H1 (cell line): ENCODE measurements around the gene FAM241A. TPM values are rescaled to one million over a fixed set of nuclear protein-coding genes. Genes with fewer than 3 reads are reported as not detected.

ENCODE experiments used
- CTCF ChIA-PET: fragments of 300-600 bp; sonication (Branson Sonifier 250); formaldehyde crosslinking; loops from one replicate; lab custom pipeline; 2021; ENCODE audit not compliant: partially characterized antibody; lab: Charles Lee
- POLR2A ChIA-PET: fragments of 300-600 bp; sonication (Branson Sonifier 250); formaldehyde crosslinking; loops from one replicate; lab custom pipeline; 2021; ENCODE audit warnings: inconsistent platforms; ENCODE audit not compliant: partially characterized antibody; lab: Charles Lee
- DNase-seq, 2 experiments: peaks; one replicate each; pipeline versions ENCODE4 v3.0.0 to v3.0.0-alpha.2; 2010 to 2022; ENCODE audit warnings: low spot score in 2 of 2, low read depth in 1 of 2, mixed read lengths in 1 of 2
- FAIRE-seq: peaks from 2 replicates; lab custom pipeline; 2011; peaks lifted over from hg19 to GRCh38; lab: Jason Lieb, UNC
- H2AFZ ChIP-seq: 2 replicates; pipeline ENCODE4 v1.8.1; 2012; ENCODE audit warnings: low read length, inconsistent platforms
- H2AK5ac ChIP-seq: 2 replicates; pipeline ENCODE4 v1.6.1; 2013; ENCODE audit warnings: low read depth, low read length
- H2BK120ac ChIP-seq: replicated peaks from 2 replicates; pipeline ENCODE3; 2013; ENCODE audit warnings: low read depth, low read length, inconsistent platforms
- H2BK12ac ChIP-seq: 2 replicates; pipeline ENCODE4 v1.6.1; 2013; ENCODE audit warnings: low read depth, low read length
- H2BK15ac ChIP-seq: 2 replicates; pipeline ENCODE4 v1.6.1; 2013; ENCODE audit warnings: low read length
- H2BK20ac ChIP-seq: 2 replicates; pipeline ENCODE4 v1.6.1; 2013; ENCODE audit warnings: low read length
- H2BK5ac ChIP-seq: 2 replicates; pipeline ENCODE4 v1.6.1; 2013; ENCODE audit warnings: low read depth, low read length
- H3K14ac ChIP-seq: 2 replicates; pipeline ENCODE4 v1.6.1; 2013; ENCODE audit warnings: inconsistent platforms; ENCODE audit not compliant: insufficient read length
- H3K18ac ChIP-seq: 2 replicates; pipeline ENCODE4 v1.6.1; 2013; ENCODE audit warnings: low read length; ENCODE audit errors: extremely low read depth
- H3K23ac ChIP-seq: 2 replicates; pipeline ENCODE4 v1.6.1; 2013; ENCODE audit warnings: inconsistent platforms; ENCODE audit not compliant: insufficient read length
- H3K23me2 ChIP-seq: 2 replicates; pipeline ENCODE4 v1.6.1; 2013; ENCODE audit warnings: low read depth, low read length
- H3K27ac ChIP-seq: 2 replicates; pipeline ENCODE4 v1.6.1; 2011; ENCODE audit warnings: low read depth, low read length, inconsistent platforms
- H3K27me3 ChIP-seq, 4 experiments: replicated peaks in 1 of 4; 1 replicate in 1 of 4; 2 replicates in 3 of 4; pipeline versions ENCODE4 v1.6.1 to v1.8.1; 2011 to 2013; ENCODE audit warnings: low read length in 3 of 4, mild to moderate bottlenecking in 3 of 4, inconsistent platforms in 2 of 4, mixed read lengths in 2 of 4, moderate library complexity in 1 of 4; ENCODE audit not compliant: control insufficient read depth in 3 of 4, insufficient read depth in 3 of 4; ENCODE audit errors: extremely low read depth in 1 of 4
- H3K36me3 ChIP-seq, 4 experiments: 2 replicates each; pipeline versions ENCODE4 v1.6.1 to v1.8.1; 2011 to 2013; ENCODE audit warnings: mild to moderate bottlenecking in 4 of 4, low read length in 3 of 4, moderate library complexity in 2 of 4, control low read depth in 1 of 4, inconsistent platforms in 1 of 4; ENCODE audit not compliant: insufficient read depth in 4 of 4, control insufficient read depth in 2 of 4
- H3K4ac ChIP-seq: replicated peaks from 2 replicates; pipeline ENCODE3; 2013; ENCODE audit warnings: low read length, low read depth, mixed read lengths, inconsistent platforms; ENCODE audit not compliant: insufficient read length
- H3K4me1 ChIP-seq, 4 experiments: replicated peaks in 1 of 4; 1 replicate in 1 of 4; 2 replicates in 3 of 4; pipeline versions ENCODE4 v1.6.1 to v1.8.1; 2011 to 2013; ENCODE audit warnings: low read length in 3 of 4, inconsistent platforms in 2 of 4, mixed read lengths in 1 of 4; ENCODE audit not compliant: insufficient read depth in 4 of 4, control insufficient read depth in 3 of 4
- H3K4me2 ChIP-seq, 2 experiments: 2 replicates each; pipeline versions ENCODE4 v1.6.1 to v1.8.1; 2011 to 2013; ENCODE audit warnings: low read depth in 2 of 2, low read length in 2 of 2, control low read depth in 1 of 2, inconsistent platforms in 1 of 2, mild to moderate bottlenecking in 1 of 2; ENCODE audit not compliant: insufficient read depth in 1 of 2
- H3K4me3 ChIP-seq, 4 experiments: fragments of 200-600, 300-600 bp in 1 of 4; sonication (generic), shearing (Covaris generic), sonication (Bioruptor Twin) in 1 of 4; 2 replicates each; pipeline versions ENCODE4 v1.5.1 to v1.8.1; 2011 to 2016; ENCODE audit warnings: low read length in 4 of 4, low read depth in 3 of 4, control low read depth in 2 of 4, inconsistent platforms in 2 of 4, mild to moderate bottlenecking in 2 of 4, mixed read lengths in 1 of 4, moderate library complexity in 1 of 4; ENCODE audit not compliant: insufficient read depth in 2 of 4; ENCODE audit errors: extremely low read depth in 1 of 4
- H3K56ac ChIP-seq: replicated peaks from 2 replicates; pipeline ENCODE3; 2013; ENCODE audit warnings: low read depth, mild to moderate bottlenecking, mixed read lengths, low read length, inconsistent platforms; ENCODE audit not compliant: insufficient read length
- H3K79me1 ChIP-seq: 2 replicates; pipeline ENCODE4 v1.6.1; 2013; ENCODE audit warnings: low read depth, low read length, control low read depth
- H3K79me2 ChIP-seq, 2 experiments: 2 replicates each; pipeline versions ENCODE4 v1.6.1 to v1.8.1; 2012 to 2013; ENCODE audit warnings: low read length in 2 of 2, mild to moderate bottlenecking in 2 of 2, inconsistent platforms in 1 of 2; ENCODE audit not compliant: insufficient read depth in 2 of 2, control insufficient read depth in 1 of 2
- H3K9ac ChIP-seq, 4 experiments: replicated peaks in 1 of 4; 1 replicate in 1 of 4; 2 replicates in 3 of 4; pipeline versions ENCODE4 v1.6.1 to v1.8.1; 2011 to 2013; ENCODE audit warnings: low read depth in 3 of 4, low read length in 3 of 4, control low read depth in 2 of 4, mild to moderate bottlenecking in 2 of 4, moderate library complexity in 2 of 4, inconsistent platforms in 1 of 4; ENCODE audit errors: extremely low read depth in 1 of 4
- H3K9me3 ChIP-seq, 2 experiments: 2 replicates each; pipeline versions ENCODE4 v1.6.1 to v1.8.1; 2012 to 2013; ENCODE audit warnings: mild to moderate bottlenecking in 2 of 2, moderate library complexity in 2 of 2, control low read depth in 1 of 2, inconsistent platforms in 1 of 2, low read depth in 1 of 2, low read length in 1 of 2, mixed read lengths in 1 of 2; ENCODE audit not compliant: insufficient read depth in 2 of 2
- H4K20me1 ChIP-seq, 2 experiments: replicated peaks in 1 of 2; 2 replicates each; pipeline versions ENCODE3 to v1.8.1; 2011 to 2013; ENCODE audit warnings: inconsistent platforms in 2 of 2, low read length in 2 of 2, mild to moderate bottlenecking in 1 of 2; ENCODE audit not compliant: insufficient read depth in 2 of 2, control insufficient read depth in 1 of 2
- H4K5ac ChIP-seq: 2 replicates; pipeline ENCODE4 v1.6.1; 2013; ENCODE audit warnings: low read length, low read depth, mixed read lengths, inconsistent platforms; ENCODE audit not compliant: insufficient read length
- H4K8ac ChIP-seq: 2 replicates; pipeline ENCODE4 v1.8.0; 2013; ENCODE audit warnings: mild to moderate bottlenecking, moderate library complexity, low read length, inconsistent platforms; ENCODE audit not compliant: insufficient read depth; ENCODE audit errors: extremely low read depth
- H4K91ac ChIP-seq: replicated peaks from 2 replicates; pipeline ENCODE3; 2013; ENCODE audit warnings: low read length, mixed read lengths, inconsistent platforms; ENCODE audit not compliant: insufficient read length
- ATF3 ChIP-seq: IDR thresholded peaks from 2 replicates; pipeline ENCODE4 v1.6.1; 2011; ENCODE audit warnings: low read depth, mild to moderate bottlenecking, low read length; ENCODE audit not compliant: insufficient read depth
- CEBPB ChIP-seq: IDR thresholded peaks from 2 replicates; pipeline ENCODE4 v1.6.1; 2012; ENCODE audit warnings: low read depth, low read length
- E2F6 ChIP-seq: IDR thresholded peaks from 2 replicates; pipeline ENCODE4 v1.6.1; 2012; ENCODE audit warnings: inconsistent platforms
- FOSL1 ChIP-seq: IDR thresholded peaks from 2 replicates; pipeline ENCODE4 v1.6.1; 2011; ENCODE audit warnings: mild to moderate bottlenecking, low read depth, low read length, moderate library complexity; ENCODE audit not compliant: insufficient read depth
- MAFK ChIP-seq: IDR thresholded peaks from 2 replicates; pipeline ENCODE4 v1.6.1; 2012; ENCODE audit warnings: low read depth, mild to moderate bottlenecking, improper control_type of control experiment, low read length
- POLR2AphosphoS5 ChIP-seq: IDR thresholded peaks from 2 replicates; pipeline ENCODE4 v1.6.1; 2011; ENCODE audit warnings: low read depth, low read length
- POU5F1 ChIP-seq: IDR thresholded peaks from 2 replicates; pipeline ENCODE4 v1.6.1; 2011; ENCODE audit warnings: low read depth, mild to moderate bottlenecking, low read length, moderate library complexity
- SAP30 ChIP-seq: fragments of 300-600 bp; sonication (generic); IDR thresholded peaks from 2 replicates; pipeline ENCODE4 v1.7.1; 2012; ENCODE audit warnings: low read length, moderate library complexity, mild to moderate bottlenecking, inconsistent platforms; ENCODE audit not compliant: insufficient read depth, insufficient replicate concordance
- SUZ12 ChIP-seq: fragments of 200-600 bp; sonication (generic); IDR thresholded peaks from 2 replicates; pipeline ENCODE4 v1.6.1; 2012; ENCODE audit warnings: mild to moderate bottlenecking, inconsistent platforms, low read length, moderate library complexity, mixed read lengths
- WGBS, 2 experiments: shearing (Covaris generic) in 1 of 2; methylation state at CpG; one replicate each; pipeline versions ENCODE4 v1.1.6 to v1.1.7; 2013 to 2015; ENCODE audit warnings: low lambda C conversion rate in 2 of 2, mixed read lengths in 2 of 2, inconsistent platforms in 1 of 2, low coverage in 1 of 2, missing lambda C conversion rate in 1 of 2; ENCODE audit not compliant: insufficient replicate concordance in 2 of 2, insufficient coverage in 1 of 2, insufficient read length in 1 of 2; ENCODE audit errors: extremely low coverage in 1 of 2, missing lambda C conversion rate in 1 of 2; 5-methylcytosine and 5-hydroxymethylcytosine counted together
- polyA plus RNA-seq, 7 experiments: library from polyadenylated mRNA; depleted of rRNA in 3 of 7; stranded (reverse) in 5 of 7; unstranded in 2 of 7; fragments of >200 nt in 5 of 7; fragments of 200-250 nt in 2 of 7; gene quantifications; 1 replicate in 5 of 7; 2 replicates in 1 of 7; 4 replicates in 1 of 7; pipeline versions ENCODE4 v1.2.1 to v1.2.3, GENCODE V29; 2011 to 2013; ENCODE audit warnings: missing spikeins in 2 of 7, mixed read lengths in 2 of 7
- total RNA-seq: library from RNA; stranded (reverse); fragmentation: NEBNext Ultra II Directional; extraction: Animal tissue kit (Norgen Biotek cat#: 25700); gene quantifications from 2 replicates; pipeline ENCODE4 v1.2.1, GENCODE V29; 2021
- TF ChIP-seq, protein P1 (sequence below), 3 experiments: IDR thresholded peaks; 1 replicate in 2 of 3; 2 replicates in 1 of 3; pipeline versions ENCODE4 v1.5.1 to v1.6.1; 2011; ENCODE audit warnings: low read length in 3 of 3, mild to moderate bottlenecking in 3 of 3, inconsistent platforms in 2 of 3, low read depth in 1 of 3, moderate library complexity in 1 of 3; ENCODE audit not compliant: insufficient read depth in 1 of 3; ENCODE audit errors: control extremely low read depth in 1 of 3

The FAM241A gene
- total and polyA plus RNA-seq, 2 of the 8 experiments (the other 6 are each of a cell fraction or from before 2014, with no cell fraction given), result 0.20 to 0.73 TPM

DNA sequence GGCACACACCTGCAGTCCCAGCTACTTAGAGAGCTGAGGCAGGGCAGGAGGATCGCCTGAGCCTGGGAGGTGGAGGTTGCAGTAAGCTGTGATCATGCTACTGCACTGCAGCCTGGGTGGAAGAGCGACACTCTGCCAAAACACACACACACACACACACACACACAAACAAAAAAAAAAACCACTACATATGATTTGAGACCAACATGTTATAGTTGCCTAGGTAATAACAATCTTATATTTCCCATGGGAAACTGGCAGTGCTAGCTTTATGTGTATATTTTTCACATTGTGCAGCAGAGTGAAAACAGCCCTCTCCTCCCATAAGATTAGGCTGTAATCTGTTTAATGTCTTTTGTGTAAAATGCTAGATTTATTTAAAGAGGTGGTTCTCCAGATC, 3.1 kb upstream of the FAM241A start:
- no peak overlapping the region for H2AFZ ChIP-seq
- H2BK20ac ChIP-seq, result no peak overlapping the region
- H3K4ac ChIP-seq, result no peak overlapping the region
- H2BK120ac ChIP-seq, result no peak overlapping the region
- H2BK12ac ChIP-seq, result no peak overlapping the region
- H3K36me3 ChIP-seq, result no peaks in the 10 kb centered on the region
- H2BK5ac ChIP-seq, result no peak overlapping the region
- peaks cover 0 to 3% (median 0%) of the 10 kb centered on the region in 4 experiments; a peak in 1 of 7 replicates for H3K4me1 ChIP-seq
- H3K4me2 ChIP-seq, result no peak overlapping the region
- no peak overlapping the region for H4K5ac ChIP-seq
- no peak overlapping the region for H3K27ac ChIP-seq
- H3K18ac ChIP-seq, result no peak overlapping the region
- 85% methylated on average over 2 of the region's 2 CpGs; no CpG with 5 or more reads in 1 of the 2 experiments for WGBS, 2 experiments
- no peak for FAIRE-seq
- no peak overlapping the region for H3K14ac ChIP-seq
- ChIA-PET CTCF (interaction anchor here (1.4 kb wide), 1 partner anchor 42 kb away, joined by 5 read pairs; no protein-coding TSS in a partner anchor), POLR2A (interaction anchor here (0.7 kb wide), 2 partner anchors 44 to 379 kb away, joined by 3 to 4 read pairs; no protein-coding TSS in a partner anchor)
- H2AK5ac ChIP-seq, result no peak overlapping the region
- H4K20me1 ChIP-seq, result peaks cover 0 to 1% of the 10 kb centered on the region in 2 experiments
- H3K9ac ChIP-seq, result no peak overlapping the region
- no peak overlapping the region for H3K56ac ChIP-seq
- H3K27me3 ChIP-seq, result peaks cover 0 to 8% (median under 1%) of the 10 kb centered on the region in 4 experiments; a peak in 4 of 7 replicates
- peaks cover 7% of the 10 kb centered on the region for H3K23me2 ChIP-seq
- DNase-seq, result no peak
- H3K23ac ChIP-seq, result no peak overlapping the region
- no peak overlapping the region for H4K8ac ChIP-seq
- no peaks in the 10 kb centered on the region for H3K79me2 ChIP-seq
- no peak overlapping the region for H3K4me3 ChIP-seq
- H3K9me3 ChIP-seq, result no peaks in the 10 kb centered on the region
- H2BK15ac ChIP-seq, result no peak overlapping the region
- no peaks in the 10 kb centered on the region for H3K79me1 ChIP-seq
- no peak overlapping the region for H4K91ac ChIP-seq
- TF ChIP-seq MAFK (no peak), POU5F1 (no peak), POLR2AphosphoS5 (no peak), ATF3 (no peak), SAP30 (no peak), CEBPB (no peak), E2F6 (no peak), SUZ12 (no peak), FOSL1 (no peak)
- TF ChIP-seq, protein P1, sequence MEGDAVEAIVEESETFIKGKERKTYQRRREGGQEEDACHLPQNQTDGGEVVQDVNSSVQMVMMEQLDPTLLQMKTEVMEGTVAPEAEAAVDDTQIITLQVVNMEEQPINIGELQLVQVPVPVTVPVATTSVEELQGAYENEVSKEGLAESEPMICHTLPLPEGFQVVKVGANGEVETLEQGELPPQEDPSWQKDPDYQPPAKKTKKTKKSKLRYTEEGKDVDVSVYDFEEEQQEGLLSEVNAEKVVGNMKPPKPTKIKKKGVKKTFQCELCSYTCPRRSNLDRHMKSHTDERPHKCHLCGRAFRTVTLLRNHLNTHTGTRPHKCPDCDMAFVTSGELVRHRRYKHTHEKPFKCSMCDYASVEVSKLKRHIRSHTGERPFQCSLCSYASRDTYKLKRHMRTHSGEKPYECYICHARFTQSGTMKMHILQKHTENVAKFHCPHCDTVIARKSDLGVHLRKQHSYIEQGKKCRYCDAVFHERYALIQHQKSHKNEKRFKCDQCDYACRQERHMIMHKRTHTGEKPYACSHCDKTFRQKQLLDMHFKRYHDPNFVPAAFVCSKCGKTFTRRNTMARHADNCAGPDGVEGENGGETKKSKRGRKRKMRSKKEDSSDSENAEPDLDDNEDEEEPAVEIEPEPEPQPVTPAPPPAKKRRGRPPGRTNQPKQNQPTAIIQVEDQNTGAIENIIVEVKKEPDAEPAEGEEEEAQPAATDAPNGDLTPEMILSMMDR (IDR thresholded peaks at IDR 0.05; ENCODE audit: control extremely low read depth in 1 of 3, insufficient read depth in 1 of 3, low read depth in 1 of 3, low read length in 3 of 3), result no peak
